Jurkat, Clone E6-1 (cell line): ENCODE results near the gene PCK1.

Experiments
- DNase-seq: peaks from one replicate; pipeline ENCODE4 v3.0.0-alpha.2; 2011; ENCODE audit warnings: low read depth, low spot score
- H3K4me3 ChIP-seq: 2 replicates; pipeline ENCODE4 v1.5.1; 2011; ENCODE audit warnings: mild to moderate bottlenecking, low read length, control low read depth, moderate library complexity

PCK1 gene

GRCh38 chr20:57532104-57532503 is 28.8 kb upstream of the PCK1 start:
- DNase-seq, result no peak
- H3K4me3 ChIP-seq, result no peak overlapping the region

DNA sequence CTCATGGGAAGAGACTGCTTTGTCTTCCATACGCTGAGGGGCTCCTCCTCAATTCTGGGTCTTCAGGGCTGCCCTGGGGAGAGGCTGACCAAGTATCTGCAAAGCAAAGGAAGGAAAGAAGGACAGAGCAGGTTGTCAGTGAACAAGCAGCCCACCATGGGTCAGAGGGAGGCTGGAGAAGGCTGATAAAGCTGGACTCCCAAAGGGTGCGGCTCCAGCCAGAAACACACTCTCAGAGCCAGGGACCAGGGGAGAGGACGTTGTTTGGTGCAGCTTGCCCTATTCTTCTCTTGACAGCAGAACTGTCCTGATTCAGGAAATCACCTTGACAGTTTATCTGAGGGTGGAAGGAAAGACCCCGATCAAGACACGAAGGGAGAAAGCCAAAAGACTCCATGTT is 25.6 kb upstream of the PCK1 start:
- no peak for DNase-seq
- no peak overlapping the region for H3K4me3 ChIP-seq

DNA sequence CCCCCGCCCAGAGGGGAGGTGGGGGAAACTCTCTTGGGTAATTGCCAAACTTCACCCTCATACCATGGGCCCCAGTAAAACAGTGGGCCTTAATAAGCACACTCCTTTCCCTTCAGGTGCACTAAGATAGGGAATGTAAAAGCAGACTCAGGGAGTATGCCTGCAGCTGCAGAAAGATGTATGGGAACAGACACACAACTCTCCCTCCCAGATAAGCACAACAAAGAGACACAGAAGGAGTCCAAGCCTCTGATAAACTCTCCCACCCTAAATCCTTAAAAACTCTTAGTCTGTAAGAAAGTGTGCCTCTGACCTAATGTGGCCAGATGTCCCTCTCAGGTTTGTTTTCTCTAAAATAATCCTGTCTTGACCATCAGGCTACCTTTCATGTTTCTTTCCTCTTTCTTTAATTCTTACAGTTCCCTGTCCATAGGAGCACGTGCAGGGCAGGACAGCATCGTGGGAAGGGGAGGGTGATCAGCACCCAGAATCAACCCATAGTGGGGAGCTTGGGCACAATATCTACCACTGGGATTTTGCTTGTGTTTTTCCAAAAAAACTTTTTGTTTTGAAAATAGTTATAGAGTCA is 24.7 kb upstream of the PCK1 start:
- H3K4me3 ChIP-seq, result no peak overlapping the region
- DNase-seq, result no peak

- no peak overlapping the region for H3K4me3 ChIP-seq
- no peak for DNase-seq
Measured at GRCh38 chr20:57536771-57537724, 23.9 kb upstream of the PCK1 start.

GRCh38 chr20:57537822-57538221 is 23.1 kb upstream of the PCK1 start:
- no peak for DNase-seq
- H3K4me3 ChIP-seq, result no peak overlapping the region

DNA sequence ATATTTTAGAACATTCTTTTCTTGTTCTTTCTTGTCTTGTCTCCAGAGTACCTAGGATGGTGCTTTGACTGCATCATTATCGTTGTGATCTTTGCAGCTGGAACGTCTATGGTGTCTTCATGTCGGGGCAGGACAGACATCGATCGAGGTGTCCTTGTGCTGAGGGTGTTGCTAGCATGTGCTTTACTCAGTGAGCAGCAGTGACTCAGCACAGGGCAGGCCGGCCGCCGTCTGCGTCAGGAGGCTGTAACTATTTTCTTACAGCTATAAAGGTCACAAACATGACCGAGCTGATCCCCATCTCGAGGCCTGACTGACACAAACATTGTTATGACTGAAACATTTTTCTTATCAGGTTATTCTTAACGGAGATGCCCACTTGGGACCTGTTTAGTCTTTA is 21.0 kb upstream of the PCK1 start:
- no peak for DNase-seq
- no peak overlapping the region for H3K4me3 ChIP-seq

GRCh38 chr20:57540890-57541580 is 19.9 kb upstream of the PCK1 start:
- no peak for DNase-seq
- H3K4me3 ChIP-seq, result no peak overlapping the region

- no peak overlapping the region for H3K4me3 ChIP-seq
- no peak for DNase-seq
Measured at GRCh38 chr20:57543754-57544153, 17.2 kb upstream of the PCK1 start.

- DNase-seq, result no peak
Measured at GRCh38 chr20:57544838-57545564, 15.9 kb upstream of the PCK1 start.

GRCh38 chr20:57545927-57546662 is 14.8 kb upstream of the PCK1 start:
- no peak for DNase-seq
- H3K4me3 ChIP-seq, result no peak overlapping the region

More at GRCh38 chr20:57544838-57545564, 15.9 kb upstream of the PCK1 start:
- H3K4me3 ChIP-seq, result no peak overlapping the region

DNA sequence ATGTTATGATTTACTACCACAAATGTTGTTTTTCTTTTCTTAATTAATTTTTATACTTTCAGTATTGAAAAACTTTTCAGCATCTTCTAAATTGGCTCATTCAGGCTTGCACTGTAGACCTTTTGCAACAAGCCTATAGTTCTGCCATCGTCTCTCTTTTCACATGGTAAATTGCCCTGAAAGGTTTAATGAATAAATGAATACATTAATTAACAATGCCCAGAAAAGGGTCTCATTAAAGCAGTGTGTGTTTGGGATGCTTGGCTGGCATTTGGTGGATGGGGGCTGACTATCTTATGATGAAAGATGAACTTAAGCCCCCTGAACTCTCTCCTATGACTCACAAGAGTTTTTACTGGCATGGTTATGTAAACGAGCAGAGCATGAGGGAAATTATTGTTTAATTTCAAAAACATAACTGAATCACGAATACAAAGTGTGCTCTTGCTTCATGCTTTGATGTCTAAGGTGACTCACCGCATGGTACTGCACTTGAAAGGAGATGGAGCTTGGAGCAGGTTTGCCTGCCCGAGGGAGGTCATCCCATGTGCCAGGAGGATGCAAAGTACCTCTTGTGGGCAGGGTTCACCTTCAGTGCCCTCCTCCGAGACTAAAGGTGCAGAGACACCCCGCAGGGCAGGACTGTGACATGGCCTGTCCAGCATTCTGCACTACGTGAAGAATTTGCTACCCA is 13.8 kb upstream of the PCK1 start:
- no peak for DNase-seq
- H3K4me3 ChIP-seq, result no peak overlapping the region

DNA sequence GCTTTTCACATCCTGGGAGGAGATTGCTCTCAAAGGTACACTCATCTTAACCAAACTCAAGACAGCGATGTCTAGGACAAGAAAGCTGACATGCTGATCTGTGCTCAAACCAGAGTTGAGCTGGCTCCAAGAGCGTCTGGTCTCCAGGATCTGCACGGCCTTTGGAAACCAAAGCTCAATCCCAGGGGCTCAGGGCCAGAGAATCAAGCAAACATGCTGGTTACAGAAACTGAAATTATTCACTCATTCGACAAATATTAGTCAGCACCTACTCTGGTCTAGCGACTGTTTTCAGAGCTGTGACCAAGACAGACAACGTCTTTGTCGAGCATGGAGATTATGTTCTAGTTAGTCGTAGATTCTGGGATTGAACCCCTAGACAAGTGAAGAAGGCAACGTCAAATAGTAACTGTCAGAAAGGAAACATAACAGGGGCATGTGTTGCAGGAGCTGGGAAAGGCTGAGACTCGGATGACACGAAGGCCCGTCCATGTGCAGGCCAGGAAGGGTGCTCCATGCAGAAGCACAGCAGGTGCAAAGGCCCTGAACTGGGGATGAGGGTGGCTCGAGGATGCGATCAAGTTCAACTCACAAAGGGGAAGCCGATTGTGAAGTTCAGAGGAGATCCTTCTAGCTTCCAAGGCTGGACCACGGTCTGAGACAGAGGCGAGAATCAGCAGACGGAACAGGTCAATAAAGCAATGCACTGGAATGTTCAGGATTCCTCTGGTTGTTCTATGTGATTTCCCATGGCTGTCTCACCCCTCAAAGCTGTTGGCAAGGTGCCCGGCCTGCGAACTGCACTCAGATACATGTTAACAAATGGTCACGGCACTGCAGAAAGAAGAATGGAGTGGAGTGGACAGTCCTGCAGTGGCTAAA is 12.5 kb upstream of the PCK1 start:
- DNase-seq, result no peak
- H3K4me3 ChIP-seq, result no peak overlapping the region

GRCh38 chr20:57552471-57552870 is 8.4 kb upstream of the PCK1 start:
- no peak overlapping the region for H3K4me3 ChIP-seq
- DNase-seq, result no peak

- H3K4me3 ChIP-seq, result no peak overlapping the region
- DNase-seq, result no peak
Measured at GRCh38 chr20:57553376-57554018, 7.4 kb upstream of the PCK1 start.

GRCh38 chr20:57555457-57556184 is 5.3 kb upstream of the PCK1 start:
- DNase-seq, result no peak
- no peak overlapping the region for H3K4me3 ChIP-seq

GRCh38 chr20:57556980-57557274 is 4.0 kb upstream of the PCK1 start:
- no peak overlapping the region for H3K4me3 ChIP-seq
- DNase-seq, result no peak
